GM12878 (cell line): ENCODE measurements around the gene PGLYRP1. TPM values are rescaled to one million over a fixed set of nuclear protein-coding genes. Genes with fewer than 3 reads are reported as not detected.
A peak's percentile ranks its signal among the peaks of the same experiment; 100 is the strongest.

Experiments
- CEBPB ChIP-seq, 2 experiments: fragments of 150-350 bp in 1 of 2; IDR thresholded peaks; 2 replicates each; pipeline ENCODE4 v1.6.1; 2012 to 2014; ENCODE audit warnings: low read depth in 2 of 2, low read length in 2 of 2, borderline replicate concordance in 1 of 2, inconsistent platforms in 1 of 2
- CHD1 ChIP-seq: IDR thresholded peaks from 2 replicates; pipeline ENCODE4 v1.6.1; 2012; ENCODE audit warnings: low read depth, low read length, improper control_type of control experiment
- CREM ChIP-seq: IDR thresholded peaks from 2 replicates; pipeline ENCODE4 v1.6.1; 2014; ENCODE audit warnings: antibody characterized with exemption, low read depth
- ESRRA ChIP-seq: IDR thresholded peaks from 2 replicates; pipeline ENCODE4 v1.6.1; 2012; ENCODE audit warnings: mild to moderate bottlenecking, low read length, improper control_type of control experiment
- MTA3 ChIP-seq: IDR thresholded peaks from 2 replicates; pipeline ENCODE4 v1.6.1; 2012; ENCODE audit warnings: low read length, inconsistent platforms, borderline replicate concordance
- PAX8 ChIP-seq: fragments of 450-650 bp; IDR thresholded peaks from 2 replicates; pipeline ENCODE4 v1.6.1; 2017; ENCODE audit warnings: mild to moderate bottlenecking, moderate library complexity
- SMAD5 ChIP-seq: IDR thresholded peaks from 2 replicates; pipeline ENCODE4 v1.6.1; 2016; ENCODE audit warnings: antibody characterized with exemption, low read depth
- STAT3 ChIP-seq: IDR thresholded peaks from 2 replicates; pipeline ENCODE4 v1.6.1; 2011; ENCODE audit warnings: low read depth, low read length, improper control_type of control experiment
- WRNIP1 ChIP-seq: IDR thresholded peaks from 2 replicates; pipeline ENCODE4 v1.6.1; 2011; ENCODE audit warnings: low read depth, low read length, improper control_type of control experiment, borderline replicate concordance
- YY1 ChIP-seq: IDR thresholded peaks from 2 replicates; pipeline ENCODE4 v1.6.1; 2011; ENCODE audit warnings: low read depth, mild to moderate bottlenecking, low read length
- ZNF24 ChIP-seq: fragments of 450-650 bp; IDR thresholded peaks from 2 replicates; pipeline ENCODE4 v1.6.1; 2017; ENCODE audit warnings: antibody characterized with exemption, mild to moderate bottlenecking
- polyA plus RNA-seq, 11 experiments: library from polyadenylated mRNA; depleted of rRNA in 4 of 11; unstranded in 6 of 11; stranded (reverse) in 5 of 11; fragments of >200 nt; fragmentation: Nextera tagmentation in 4 of 11; fragmentation: Illumina TruSeq in 1 of 11; extraction: Ambion mirVana in 4 of 11; extraction: Trizol in 1 of 11; gene quantifications; 1 replicate in 1 of 11; 2 replicates in 10 of 11; pipeline versions ENCODE4 v1.2.1 to v1.2.3, GENCODE V29; 2011 to 2016; ENCODE audit warnings: inconsistent platforms in 2 of 11, missing spikeins in 2 of 11, low read depth in 1 of 11
- total RNA-seq, 4 experiments: library from RNA; depleted of rRNA in 3 of 4; stranded (reverse); fragments of >200 nt in 3 of 4; fragmentation: Illumina TruSeq in 1 of 4; extraction: Trizol in 1 of 4; gene quantifications; 2 replicates each; pipeline versions ENCODE4 v1.2.1 to v1.2.3, GENCODE V29; 2013 to 2021
- TF ChIP-seq, protein P1 (sequence below): fragments of 450-650 bp; conservative IDR thresholded peaks from 2 replicates; pipeline ENCODE4 v1.6.1; 2017; ENCODE audit warnings: mild to moderate bottlenecking, moderate library complexity
- TF ChIP-seq, protein P2 (sequence below): fragments of 450-650 bp; IDR thresholded peaks from 2 replicates; pipeline ENCODE4 v1.6.1; 2017; ENCODE audit warnings: mild to moderate bottlenecking, moderate library complexity
- TF ChIP-seq, protein P3 (sequence below), 3 experiments: IDR thresholded peaks in 2 of 3; conservative IDR thresholded peaks in 1 of 3; 2 replicates each; pipeline ENCODE4 v1.5.1; 2011; ENCODE audit warnings: low read depth in 3 of 3, low read length in 3 of 3, mild to moderate bottlenecking in 3 of 3, control low read depth in 2 of 3, moderate library complexity in 2 of 3, inconsistent platforms in 1 of 3, mixed read lengths in 1 of 3; ENCODE audit not compliant: control insufficient read depth in 2 of 3, insufficient read depth in 1 of 3; ENCODE audit errors: extremely low read depth in 1 of 3
- TF ChIP-seq, protein P4 (sequence below): fragments of 450-650 bp; IDR thresholded peaks from 2 replicates; pipeline ENCODE4 v1.6.1; 2016; ENCODE audit warnings: mild to moderate bottlenecking
- TF ChIP-seq, protein P5 (sequence below): fragments of 450-650 bp; IDR thresholded peaks from 2 replicates; pipeline ENCODE4 v1.6.1; 2017; ENCODE audit warnings: low read depth, mild to moderate bottlenecking, moderate library complexity
- TF ChIP-seq, protein P6 (sequence below): fragments of 150-350 bp; IDR thresholded peaks from 2 replicates; pipeline ENCODE4 v1.6.1; 2014; ENCODE audit warnings: mild to moderate bottlenecking, low read depth, low read length

The PGLYRP1 gene
- total and polyA plus RNA-seq, 10 of the 15 experiments (the other 5 are each of a cell fraction or from before 2014, with no cell fraction given) = 0.30 TPM; not detected in 9

DNA sequence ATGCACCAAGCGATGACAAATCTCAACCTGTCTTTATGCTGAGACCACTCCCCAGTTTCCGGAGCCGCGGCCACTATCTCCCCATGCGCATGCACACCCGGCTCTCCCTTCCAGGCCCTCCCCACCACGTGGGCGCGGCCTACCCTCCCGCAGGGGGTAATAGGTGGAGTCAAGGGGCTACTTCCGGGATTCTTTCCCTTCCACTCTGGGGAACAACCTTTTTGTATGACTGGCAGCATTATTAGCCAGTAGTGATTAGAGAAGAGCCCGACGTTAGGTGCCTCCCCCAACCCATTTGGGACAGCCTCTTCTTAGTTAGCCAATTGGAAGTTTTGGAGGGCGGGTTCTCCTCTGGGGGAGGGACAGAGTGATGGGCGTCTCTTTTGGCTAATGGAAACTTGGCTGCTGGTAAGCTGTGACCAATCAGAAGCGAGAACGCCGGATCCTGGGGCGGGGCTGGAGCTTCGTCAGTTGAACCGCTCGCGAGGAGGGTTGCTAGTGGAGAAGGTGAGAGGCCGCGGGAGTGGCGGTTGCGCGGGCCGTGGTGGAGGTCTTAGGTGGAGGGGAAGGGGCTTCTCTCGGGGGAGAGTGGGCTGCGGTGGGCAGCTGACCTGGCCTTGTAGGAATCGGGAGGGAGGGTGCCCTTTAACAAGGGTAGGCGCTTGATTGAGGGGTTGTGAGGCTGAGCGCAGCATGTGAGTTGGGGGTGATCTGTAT lies 27.7 kb downstream of the PGLYRP1 start, which contains the start of gene CCDC61 (continued):
- TF ChIP-seq, protein P1, sequence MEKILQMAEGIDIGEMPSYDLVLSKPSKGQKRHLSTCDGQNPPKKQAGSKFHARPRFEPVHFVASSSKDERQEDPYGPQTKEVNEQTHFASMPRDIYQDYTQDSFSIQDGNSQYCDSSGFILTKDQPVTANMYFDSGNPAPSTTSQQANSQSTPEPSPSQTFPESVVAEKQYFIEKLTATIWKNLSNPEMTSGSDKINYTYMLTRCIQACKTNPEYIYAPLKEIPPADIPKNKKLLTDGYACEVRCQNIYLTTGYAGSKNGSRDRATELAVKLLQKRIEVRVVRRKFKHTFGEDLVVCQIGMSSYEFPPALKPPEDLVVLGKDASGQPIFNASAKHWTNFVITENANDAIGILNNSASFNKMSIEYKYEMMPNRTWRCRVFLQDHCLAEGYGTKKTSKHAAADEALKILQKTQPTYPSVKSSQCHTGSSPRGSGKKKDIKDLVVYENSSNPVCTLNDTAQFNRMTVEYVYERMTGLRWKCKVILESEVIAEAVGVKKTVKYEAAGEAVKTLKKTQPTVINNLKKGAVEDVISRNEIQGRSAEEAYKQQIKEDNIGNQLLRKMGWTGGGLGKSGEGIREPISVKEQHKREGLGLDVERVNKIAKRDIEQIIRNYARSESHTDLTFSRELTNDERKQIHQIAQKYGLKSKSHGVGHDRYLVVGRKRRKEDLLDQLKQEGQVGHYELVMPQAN = peak; percentile 61; the same call in 1 of the 2 replicates
- TF ChIP-seq ESRRA = 0 out of 2 replicates have a peak, but pooled peaks have one; percentile 60
- TF ChIP-seq, protein P2, sequence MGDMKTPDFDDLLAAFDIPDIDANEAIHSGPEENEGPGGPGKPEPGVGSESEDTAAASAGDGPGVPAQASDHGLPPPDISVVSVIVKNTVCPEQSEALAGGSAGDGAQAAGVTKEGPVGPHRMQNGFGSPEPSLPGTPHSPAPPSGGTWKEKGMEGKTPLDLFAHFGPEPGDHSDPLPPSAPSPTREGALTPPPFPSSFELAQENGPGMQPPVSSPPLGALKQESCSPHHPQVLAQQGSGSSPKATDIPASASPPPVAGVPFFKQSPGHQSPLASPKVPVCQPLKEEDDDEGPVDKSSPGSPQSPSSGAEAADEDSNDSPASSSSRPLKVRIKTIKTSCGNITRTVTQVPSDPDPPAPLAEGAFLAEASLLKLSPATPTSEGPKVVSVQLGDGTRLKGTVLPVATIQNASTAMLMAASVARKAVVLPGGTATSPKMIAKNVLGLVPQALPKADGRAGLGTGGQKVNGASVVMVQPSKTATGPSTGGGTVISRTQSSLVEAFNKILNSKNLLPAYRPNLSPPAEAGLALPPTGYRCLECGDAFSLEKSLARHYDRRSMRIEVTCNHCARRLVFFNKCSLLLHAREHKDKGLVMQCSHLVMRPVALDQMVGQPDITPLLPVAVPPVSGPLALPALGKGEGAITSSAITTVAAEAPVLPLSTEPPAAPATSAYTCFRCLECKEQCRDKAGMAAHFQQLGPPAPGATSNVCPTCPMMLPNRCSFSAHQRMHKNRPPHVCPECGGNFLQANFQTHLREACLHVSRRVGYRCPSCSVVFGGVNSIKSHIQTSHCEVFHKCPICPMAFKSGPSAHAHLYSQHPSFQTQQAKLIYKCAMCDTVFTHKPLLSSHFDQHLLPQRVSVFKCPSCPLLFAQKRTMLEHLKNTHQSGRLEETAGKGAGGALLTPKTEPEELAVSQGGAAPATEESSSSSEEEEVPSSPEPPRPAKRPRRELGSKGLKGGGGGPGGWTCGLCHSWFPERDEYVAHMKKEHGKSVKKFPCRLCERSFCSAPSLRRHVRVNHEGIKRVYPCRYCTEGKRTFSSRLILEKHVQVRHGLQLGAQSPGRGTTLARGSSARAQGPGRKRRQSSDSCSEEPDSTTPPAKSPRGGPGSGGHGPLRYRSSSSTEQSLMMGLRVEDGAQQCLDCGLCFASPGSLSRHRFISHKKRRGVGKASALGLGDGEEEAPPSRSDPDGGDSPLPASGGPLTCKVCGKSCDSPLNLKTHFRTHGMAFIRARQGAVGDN = no peak
- TF ChIP-seq, protein P3, sequence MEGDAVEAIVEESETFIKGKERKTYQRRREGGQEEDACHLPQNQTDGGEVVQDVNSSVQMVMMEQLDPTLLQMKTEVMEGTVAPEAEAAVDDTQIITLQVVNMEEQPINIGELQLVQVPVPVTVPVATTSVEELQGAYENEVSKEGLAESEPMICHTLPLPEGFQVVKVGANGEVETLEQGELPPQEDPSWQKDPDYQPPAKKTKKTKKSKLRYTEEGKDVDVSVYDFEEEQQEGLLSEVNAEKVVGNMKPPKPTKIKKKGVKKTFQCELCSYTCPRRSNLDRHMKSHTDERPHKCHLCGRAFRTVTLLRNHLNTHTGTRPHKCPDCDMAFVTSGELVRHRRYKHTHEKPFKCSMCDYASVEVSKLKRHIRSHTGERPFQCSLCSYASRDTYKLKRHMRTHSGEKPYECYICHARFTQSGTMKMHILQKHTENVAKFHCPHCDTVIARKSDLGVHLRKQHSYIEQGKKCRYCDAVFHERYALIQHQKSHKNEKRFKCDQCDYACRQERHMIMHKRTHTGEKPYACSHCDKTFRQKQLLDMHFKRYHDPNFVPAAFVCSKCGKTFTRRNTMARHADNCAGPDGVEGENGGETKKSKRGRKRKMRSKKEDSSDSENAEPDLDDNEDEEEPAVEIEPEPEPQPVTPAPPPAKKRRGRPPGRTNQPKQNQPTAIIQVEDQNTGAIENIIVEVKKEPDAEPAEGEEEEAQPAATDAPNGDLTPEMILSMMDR (IDR thresholded peaks at IDR 0.05 in 2 of 3, conservative IDR thresholded peaks at IDR 0.05 in 1 of 3; ENCODE audit: control insufficient read depth in 2 of 3, extremely low read depth in 1 of 3, insufficient read depth in 1 of 3, low read depth in 3 of 3, low read length in 3 of 3) = no peak
- no peak for TF ChIP-seq CEBPB (IDR thresholded peaks at IDR 0.05; ENCODE audit: borderline replicate concordance in 1 of 2, low read depth in 2 of 2, low read length in 2 of 2)
- 0 out of 2 replicates have a peak, but pooled peaks have one; percentile 24 for TF ChIP-seq SMAD5
- TF ChIP-seq, protein P4, sequence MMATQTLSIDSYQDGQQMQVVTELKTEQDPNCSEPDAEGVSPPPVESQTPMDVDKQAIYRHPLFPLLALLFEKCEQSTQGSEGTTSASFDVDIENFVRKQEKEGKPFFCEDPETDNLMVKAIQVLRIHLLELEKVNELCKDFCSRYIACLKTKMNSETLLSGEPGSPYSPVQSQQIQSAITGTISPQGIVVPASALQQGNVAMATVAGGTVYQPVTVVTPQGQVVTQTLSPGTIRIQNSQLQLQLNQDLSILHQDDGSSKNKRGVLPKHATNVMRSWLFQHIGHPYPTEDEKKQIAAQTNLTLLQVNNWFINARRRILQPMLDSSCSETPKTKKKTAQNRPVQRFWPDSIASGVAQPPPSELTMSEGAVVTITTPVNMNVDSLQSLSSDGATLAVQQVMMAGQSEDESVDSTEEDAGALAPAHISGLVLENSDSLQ = peak; percentile 100
- TF ChIP-seq, protein P5, sequence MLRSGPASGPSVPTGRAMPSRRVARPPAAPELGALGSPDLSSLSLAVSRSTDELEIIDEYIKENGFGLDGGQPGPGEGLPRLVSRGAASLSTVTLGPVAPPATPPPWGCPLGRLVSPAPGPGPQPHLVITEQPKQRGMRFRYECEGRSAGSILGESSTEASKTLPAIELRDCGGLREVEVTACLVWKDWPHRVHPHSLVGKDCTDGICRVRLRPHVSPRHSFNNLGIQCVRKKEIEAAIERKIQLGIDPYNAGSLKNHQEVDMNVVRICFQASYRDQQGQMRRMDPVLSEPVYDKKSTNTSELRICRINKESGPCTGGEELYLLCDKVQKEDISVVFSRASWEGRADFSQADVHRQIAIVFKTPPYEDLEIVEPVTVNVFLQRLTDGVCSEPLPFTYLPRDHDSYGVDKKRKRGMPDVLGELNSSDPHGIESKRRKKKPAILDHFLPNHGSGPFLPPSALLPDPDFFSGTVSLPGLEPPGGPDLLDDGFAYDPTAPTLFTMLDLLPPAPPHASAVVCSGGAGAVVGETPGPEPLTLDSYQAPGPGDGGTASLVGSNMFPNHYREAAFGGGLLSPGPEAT = no peak
- no peak for TF ChIP-seq WRNIP1
- TF ChIP-seq MTA3 = no peak
- TF ChIP-seq PAX8 = no peak
- TF ChIP-seq YY1 = 0 out of 2 replicates have a peak, but pooled peaks have one; percentile 11
- no peak for TF ChIP-seq CHD1
- TF ChIP-seq, protein P6, sequence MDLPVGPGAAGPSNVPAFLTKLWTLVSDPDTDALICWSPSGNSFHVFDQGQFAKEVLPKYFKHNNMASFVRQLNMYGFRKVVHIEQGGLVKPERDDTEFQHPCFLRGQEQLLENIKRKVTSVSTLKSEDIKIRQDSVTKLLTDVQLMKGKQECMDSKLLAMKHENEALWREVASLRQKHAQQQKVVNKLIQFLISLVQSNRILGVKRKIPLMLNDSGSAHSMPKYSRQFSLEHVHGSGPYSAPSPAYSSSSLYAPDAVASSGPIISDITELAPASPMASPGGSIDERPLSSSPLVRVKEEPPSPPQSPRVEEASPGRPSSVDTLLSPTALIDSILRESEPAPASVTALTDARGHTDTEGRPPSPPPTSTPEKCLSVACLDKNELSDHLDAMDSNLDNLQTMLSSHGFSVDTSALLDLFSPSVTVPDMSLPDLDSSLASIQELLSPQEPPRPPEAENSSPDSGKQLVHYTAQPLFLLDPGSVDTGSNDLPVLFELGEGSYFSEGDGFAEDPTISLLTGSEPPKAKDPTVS = 0 out of 2 replicates have a peak, but pooled peaks have one; percentile 49
- peak; percentile 39 for TF ChIP-seq CREM
- no peak for TF ChIP-seq STAT3
- TF ChIP-seq ZNF24 = no peak
